Stimulated activated CD4-positive, alpha-beta T cell treated with anti-CD3 and anti-CD28 coated beads, TNF-alpha, amount 100 ng/mL, for 4 hours (primary cell): ENCODE data around the gene SLAMF8.

ENCODE experiments used
- DNase-seq, 3 experiments: peaks; one replicate each; pipeline ENCODE4 v3.0.0-alpha.2; 2020; ENCODE audit warnings: low read depth in 3 of 3

The SLAMF8 gene

GRCh38 chr1:159847231-159847630, 20.6 kb downstream of the SLAMF8 start:
- DNase-seq = no peak

- no peak for DNase-seq
These were observed 21.7 kb downstream of the SLAMF8 start for GRCh38 chr1:159848326-159848725.

GRCh38 chr1:159849626-159850366, 23.1 kb downstream of the SLAMF8 start:
- no peak for DNase-seq

GRCh38 chr1:159851407-159851806, 24.7 kb downstream of the SLAMF8 start:
- no peak for DNase-seq

GRCh38 chr1:159853417-159854115, 26.9 kb downstream of the SLAMF8 start:
- DNase-seq = no peak

- DNase-seq = no peak
These were observed 27.5 kb downstream of the SLAMF8 start for GRCh38 chr1:159854116-159854692.

GRCh38 chr1:159854693-159855192, 28.1 kb downstream of the SLAMF8 start:
- DNase-seq = peak; percentile 36 to 44 (median 38)

- no peak for DNase-seq
These were observed 29.0 kb downstream of the SLAMF8 start for GRCh38 chr1:159855709-159856108.

GRCh38 chr1:159856576-159856975, 29.9 kb downstream of the SLAMF8 start:
- no peak for DNase-seq

GRCh38 chr1:159857889-159858288, 31.2 kb downstream of the SLAMF8 start:
- no peak for DNase-seq

GRCh38 chr1:159859767-159860322, 33.2 kb downstream of the SLAMF8 start:
- no peak for DNase-seq

GRCh38 chr1:159860456-159860855, 33.8 kb downstream of the SLAMF8 start:
- no peak for DNase-seq

GRCh38 chr1:159861218-159861617, 34.5 kb downstream of the SLAMF8 start:
- DNase-seq = no peak

GRCh38 chr1:159862031-159862430, 35.4 kb downstream of the SLAMF8 start:
- no peak for DNase-seq

GRCh38 chr1:159862557-159862956, 35.9 kb downstream of the SLAMF8 start, which contains the start of gene VSIG8:
VSIG8 (minus strand) TSS chr1:159862657; CDS start chr1:159862521, 136 bp downstream.
- no peak for DNase-seq

- no peak for DNase-seq
These were observed 37.6 kb downstream of the SLAMF8 start for GRCh38 chr1:159864262-159864661.

GRCh38 chr1:159866066-159866465, 39.4 kb downstream of the SLAMF8 start:
- no peak for DNase-seq

GRCh38 chr1:159866905-159867663, 40.4 kb downstream of the SLAMF8 start:
- no peak for DNase-seq

GRCh38 chr1:159867664-159868026, 41.0 kb downstream of the SLAMF8 start:
- DNase-seq = no peak

GRCh38 chr1:159868766-159869165, 42.1 kb downstream of the SLAMF8 start:
- no peak for DNase-seq

GRCh38 chr1:159869173-159869572, 42.5 kb downstream of the SLAMF8 start:
- DNase-seq = no peak

- DNase-seq = no peak
These were observed 42.9 kb downstream of the SLAMF8 start for GRCh38 chr1:159869607-159870006.
